ENCODE data around the gene RUSC1.

DNA sequence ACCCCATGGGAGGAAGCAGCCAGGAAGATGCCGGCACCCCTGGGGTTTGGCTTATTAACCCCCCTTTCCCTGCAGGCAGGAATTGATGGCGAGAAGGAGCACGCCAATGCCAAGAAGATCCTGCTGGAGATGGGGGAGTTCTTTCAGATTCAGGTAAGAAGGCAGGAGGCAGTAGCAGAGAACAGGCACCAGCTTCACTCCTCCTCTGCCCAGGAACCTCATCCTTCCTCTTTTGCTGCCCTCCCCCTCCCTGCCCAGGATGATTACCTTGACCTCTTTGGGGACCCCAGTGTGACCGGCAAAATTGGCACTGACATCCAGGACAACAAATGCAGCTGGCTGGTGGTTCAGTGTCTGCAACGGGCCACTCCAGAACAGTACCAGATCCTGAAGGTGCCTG, 1.2 kb upstream of the RUSC1 start:
- TF ChIP-seq, protein P1, sequence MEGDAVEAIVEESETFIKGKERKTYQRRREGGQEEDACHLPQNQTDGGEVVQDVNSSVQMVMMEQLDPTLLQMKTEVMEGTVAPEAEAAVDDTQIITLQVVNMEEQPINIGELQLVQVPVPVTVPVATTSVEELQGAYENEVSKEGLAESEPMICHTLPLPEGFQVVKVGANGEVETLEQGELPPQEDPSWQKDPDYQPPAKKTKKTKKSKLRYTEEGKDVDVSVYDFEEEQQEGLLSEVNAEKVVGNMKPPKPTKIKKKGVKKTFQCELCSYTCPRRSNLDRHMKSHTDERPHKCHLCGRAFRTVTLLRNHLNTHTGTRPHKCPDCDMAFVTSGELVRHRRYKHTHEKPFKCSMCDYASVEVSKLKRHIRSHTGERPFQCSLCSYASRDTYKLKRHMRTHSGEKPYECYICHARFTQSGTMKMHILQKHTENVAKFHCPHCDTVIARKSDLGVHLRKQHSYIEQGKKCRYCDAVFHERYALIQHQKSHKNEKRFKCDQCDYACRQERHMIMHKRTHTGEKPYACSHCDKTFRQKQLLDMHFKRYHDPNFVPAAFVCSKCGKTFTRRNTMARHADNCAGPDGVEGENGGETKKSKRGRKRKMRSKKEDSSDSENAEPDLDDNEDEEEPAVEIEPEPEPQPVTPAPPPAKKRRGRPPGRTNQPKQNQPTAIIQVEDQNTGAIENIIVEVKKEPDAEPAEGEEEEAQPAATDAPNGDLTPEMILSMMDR (IDR thresholded peaks at IDR 0.05), result no peak
- no peak for TF ChIP-seq POLR2A (IDR thresholded peaks at IDR 0.05)
